ENCODE results near the gene ADA.

Gene ADA

GRCh38 chr20:44613575-44613974, 37.9 kb downstream of the ADA start:
- Mint-ChIP-seq H3K9me3 (ENCODE audit: low read depth) (no peaks in the 10 kb centered on the region), H3K27ac (peak overlapping the region; percentile 91), H3K4me1 (ENCODE audit: low read depth) (peaks cover 72% of the 10 kb centered on the region), H3K4me3 (no peak overlapping the region), H3K27me3 (no peaks in the 10 kb centered on the region), H3K36me3 (peaks cover 4% of the 10 kb centered on the region)

GRCh38 chr20:44610313-44610962, 41.1 kb downstream of the ADA start:
- Mint-ChIP-seq H3K27ac (peak overlapping the region; percentile 94), H3K4me3 (peak overlapping the region; percentile 8), H3K9me3 (ENCODE audit: low read depth) (no peaks in the 10 kb centered on the region), H3K27me3 (no peaks in the 10 kb centered on the region), H3K4me1 (ENCODE audit: low read depth) (peaks cover 42% of the 10 kb centered on the region), H3K36me3 (peaks cover 4% of the 10 kb centered on the region)

GRCh38 chr20:44609516-44610312, 41.8 kb downstream of the ADA start:
- Mint-ChIP-seq H3K4me1 (ENCODE audit: low read depth) (peaks cover 35% of the 10 kb centered on the region), H3K27me3 (no peaks in the 10 kb centered on the region), H3K27ac (peak overlapping the region; percentile 94), H3K36me3 (no peaks in the 10 kb centered on the region), H3K4me3 (peak overlapping the region; percentile 75), H3K9me3 (ENCODE audit: low read depth) (no peaks in the 10 kb centered on the region)

- H3K9me3 Mint-ChIP-seq (ENCODE audit: low read depth), result no peaks in the 10 kb centered on the region
- peak overlapping the region; percentile 46 for H3K27ac Mint-ChIP-seq
- no peaks in the 10 kb centered on the region for H3K27me3 Mint-ChIP-seq
- H3K4me3 Mint-ChIP-seq, result no peak overlapping the region
- no peaks in the 10 kb centered on the region for H3K36me3 Mint-ChIP-seq
- peaks cover 29% of the 10 kb centered on the region for H3K4me1 Mint-ChIP-seq (ENCODE audit: low read depth)
These were observed 42.4 kb downstream of the ADA start for GRCh38 chr20:44609006-44609515.

- H3K27ac Mint-ChIP-seq, result no peak overlapping the region
- no peaks in the 10 kb centered on the region for H3K9me3 Mint-ChIP-seq (ENCODE audit: low read depth)
- H3K4me3 Mint-ChIP-seq, result no peak overlapping the region
- H3K4me1 Mint-ChIP-seq (ENCODE audit: low read depth), result peaks cover 25% of the 10 kb centered on the region
- no peaks in the 10 kb centered on the region for H3K27me3 Mint-ChIP-seq
- no peaks in the 10 kb centered on the region for H3K36me3 Mint-ChIP-seq
These were observed 44.6 kb downstream of the ADA start for GRCh38 chr20:44606725-44607441.

GRCh38 chr20:44603327-44603726, 48.2 kb downstream of the ADA start:
- H3K36me3 Mint-ChIP-seq, result no peaks in the 10 kb centered on the region
- peaks cover 32% of the 10 kb centered on the region for H3K4me1 Mint-ChIP-seq (ENCODE audit: low read depth)
- H3K9me3 Mint-ChIP-seq (ENCODE audit: low read depth), result no peaks in the 10 kb centered on the region
- no peaks in the 10 kb centered on the region for H3K27me3 Mint-ChIP-seq
- H3K27ac Mint-ChIP-seq, result no peak overlapping the region
- H3K4me3 Mint-ChIP-seq, result no peak overlapping the region

- peaks cover 39% of the 10 kb centered on the region for H3K4me1 Mint-ChIP-seq (ENCODE audit: low read depth)
- no peaks in the 10 kb centered on the region for H3K27me3 Mint-ChIP-seq
- no peaks in the 10 kb centered on the region for H3K36me3 Mint-ChIP-seq
- no peak overlapping the region for H3K27ac Mint-ChIP-seq
- H3K9me3 Mint-ChIP-seq (ENCODE audit: low read depth), result no peaks in the 10 kb centered on the region
- no peak overlapping the region for H3K4me3 Mint-ChIP-seq
These were observed 49.7 kb downstream of the ADA start for GRCh38 chr20:44601801-44602204.

- H3K4me3 Mint-ChIP-seq, result no peak overlapping the region
- H3K27ac Mint-ChIP-seq, result no peak overlapping the region
- peaks cover 39% of the 10 kb centered on the region for H3K4me1 Mint-ChIP-seq (ENCODE audit: low read depth)
- no peaks in the 10 kb centered on the region for H3K9me3 Mint-ChIP-seq (ENCODE audit: low read depth)
- no peaks in the 10 kb centered on the region for H3K36me3 Mint-ChIP-seq
- H3K27me3 Mint-ChIP-seq, result no peaks in the 10 kb centered on the region
These were observed 50.2 kb downstream of the ADA start for GRCh38 chr20:44601236-44601671.

- Mint-ChIP-seq H3K27me3 (no peaks in the 10 kb centered on the region), H3K4me1 (ENCODE audit: low read depth) (peaks cover 39% of the 10 kb centered on the region), H3K36me3 (no peaks in the 10 kb centered on the region), H3K4me3 (no peak overlapping the region), H3K9me3 (ENCODE audit: low read depth) (no peaks in the 10 kb centered on the region), H3K27ac (no peak overlapping the region)
These were observed 50.7 kb downstream of the ADA start for GRCh38 chr20:44600758-44601201.

GRCh38 chr20:44600301-44600700, 51.2 kb downstream of the ADA start:
- no peaks in the 10 kb centered on the region for H3K27me3 Mint-ChIP-seq
- H3K4me1 Mint-ChIP-seq (ENCODE audit: low read depth), result peaks cover 39% of the 10 kb centered on the region
- H3K4me3 Mint-ChIP-seq, result no peak overlapping the region
- H3K9me3 Mint-ChIP-seq (ENCODE audit: low read depth), result no peaks in the 10 kb centered on the region
- H3K27ac Mint-ChIP-seq, result no peak overlapping the region
- no peaks in the 10 kb centered on the region for H3K36me3 Mint-ChIP-seq

- Mint-ChIP-seq H3K4me1 (ENCODE audit: low read depth) (peaks cover 39% of the 10 kb centered on the region), H3K4me3 (no peak overlapping the region), H3K9me3 (ENCODE audit: low read depth) (no peaks in the 10 kb centered on the region), H3K27ac (peak overlapping the region; percentile 11), H3K27me3 (no peaks in the 10 kb centered on the region), H3K36me3 (no peaks in the 10 kb centered on the region)
These were observed 51.8 kb downstream of the ADA start for GRCh38 chr20:44599715-44600114.

GRCh38 chr20:44598423-44599305, 52.8 kb downstream of the ADA start:
- H3K4me1 Mint-ChIP-seq (ENCODE audit: low read depth), result peaks cover 39% of the 10 kb centered on the region
- H3K9me3 Mint-ChIP-seq (ENCODE audit: low read depth), result no peaks in the 10 kb centered on the region
- H3K27ac Mint-ChIP-seq, result peak overlapping the region; percentile 85
- no peaks in the 10 kb centered on the region for H3K27me3 Mint-ChIP-seq
- H3K4me3 Mint-ChIP-seq, result peak overlapping the region; percentile 79
- no peaks in the 10 kb centered on the region for H3K36me3 Mint-ChIP-seq

- Mint-ChIP-seq H3K27me3 (no peaks in the 10 kb centered on the region), H3K36me3 (no peaks in the 10 kb centered on the region), H3K4me3 (peak overlapping the region; percentile 79), H3K4me1 (ENCODE audit: low read depth) (peaks cover 39% of the 10 kb centered on the region), H3K27ac (peak overlapping the region; percentile 85), H3K9me3 (ENCODE audit: low read depth) (no peaks in the 10 kb centered on the region)
These were observed 53.6 kb downstream of the ADA start for GRCh38 chr20:44597930-44598329.

GRCh38 chr20:44597516-44597915, 54.0 kb downstream of the ADA start:
- H3K4me3 Mint-ChIP-seq, result no peak overlapping the region
- H3K27me3 Mint-ChIP-seq, result no peaks in the 10 kb centered on the region
- no peak overlapping the region for H3K27ac Mint-ChIP-seq
- H3K4me1 Mint-ChIP-seq (ENCODE audit: low read depth), result peaks cover 39% of the 10 kb centered on the region
- H3K9me3 Mint-ChIP-seq (ENCODE audit: low read depth), result no peaks in the 10 kb centered on the region
- no peaks in the 10 kb centered on the region for H3K36me3 Mint-ChIP-seq
